ENCODE measurements around the gene MCTP2.

MCTP2 gene

GRCh38 chr15:94522125-94522524 lies 290.8 kb downstream of the MCTP2 start:
- in situ Hi-C loops (cut with HindIII; ENCODE audit: low sequenced_read_pairs): no loop called here

DNA sequence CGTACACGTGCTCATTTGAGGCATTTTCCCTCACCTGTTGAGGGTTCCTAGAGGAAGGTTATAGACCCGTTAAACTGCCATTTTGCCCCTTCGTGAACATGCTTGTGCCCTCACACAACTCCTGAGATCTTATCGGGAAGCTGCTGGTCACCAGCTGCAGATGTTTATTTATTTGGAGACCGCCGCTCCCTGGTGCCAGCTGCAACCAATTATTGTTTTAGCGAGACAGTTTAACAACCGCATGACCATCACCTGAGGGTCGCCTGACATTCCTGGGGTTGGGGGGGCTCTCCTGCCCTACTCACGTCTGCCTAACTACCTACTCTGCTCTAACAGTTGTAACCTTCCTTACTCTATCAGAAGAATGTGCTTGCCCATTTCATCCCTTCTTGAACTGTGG lies 292.5 kb downstream of the MCTP2 start:
- in situ Hi-C loops (cut with HindIII; ENCODE audit: low sequenced_read_pairs): no loop called here

DNA sequence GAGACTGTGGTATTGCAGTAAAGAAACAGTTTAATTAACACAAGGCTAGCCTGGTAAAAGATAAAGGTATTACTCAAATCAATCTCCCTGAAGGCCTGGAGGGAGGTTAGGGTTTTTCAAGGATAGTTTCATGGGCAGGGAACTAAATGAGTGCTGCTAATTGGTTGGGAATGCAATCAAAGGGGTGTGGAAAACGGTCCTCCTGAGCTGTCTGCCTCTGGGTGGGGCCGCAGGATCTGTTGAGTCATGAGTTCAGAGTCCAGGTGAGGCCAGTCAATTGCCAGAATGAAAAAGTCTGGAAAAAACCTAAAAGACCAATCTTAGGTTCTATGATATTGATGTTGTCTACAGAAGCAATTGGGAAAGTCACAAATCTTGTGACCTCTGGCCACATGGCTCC lies 293.2 kb downstream of the MCTP2 start:
- in situ Hi-C loops (cut with HindIII; ENCODE audit: low sequenced_read_pairs): no loop called here

DNA sequence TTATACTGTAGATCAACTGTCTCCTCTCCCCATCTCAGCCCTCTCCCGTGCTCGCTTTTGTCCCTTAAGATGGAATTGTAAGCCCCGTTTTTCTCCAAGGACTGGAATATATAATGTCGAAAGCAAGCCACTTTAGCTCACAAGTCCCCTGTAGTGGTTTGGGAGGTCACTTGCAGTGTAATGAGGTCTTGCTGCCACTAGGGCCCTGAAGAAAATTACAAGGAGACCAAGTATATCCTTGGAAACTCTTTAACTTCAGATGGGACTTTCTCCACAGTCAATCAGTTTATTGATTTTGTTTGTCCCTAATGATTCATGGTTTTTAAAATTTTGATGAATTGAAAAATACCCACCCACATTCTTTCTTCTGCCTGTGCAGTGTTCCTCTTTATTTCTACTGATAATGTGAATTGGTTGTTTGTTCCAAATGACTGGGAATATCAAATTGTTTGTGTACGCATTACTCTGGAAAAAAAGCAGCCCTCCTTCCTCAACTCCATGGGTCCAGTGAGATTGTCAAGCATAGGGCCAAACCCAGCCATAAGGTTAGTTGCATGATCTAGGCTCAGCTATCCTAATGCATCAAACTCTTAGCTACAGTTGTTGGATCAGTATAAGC lies 294.8 kb downstream of the MCTP2 start:
- in situ Hi-C loops (cut with HindIII; ENCODE audit: low sequenced_read_pairs): no loop called here

GRCh38 chr15:94532226-94532625 lies 300.9 kb downstream of the MCTP2 start:
- in situ Hi-C loops (cut with HindIII; ENCODE audit: low sequenced_read_pairs): no loop called here
